Kidney tubule cell (primary cell): ENCODE results near the gene RAB12.
"Not testable (repeated sequence)": the region's sequence is repeated elsewhere in the genome, so short reads cannot be mapped to it uniquely, and the experiment has no call there.

Experiments used
- DNase-seq: peaks from one replicate; pipeline ENCODE4 v3.0.0-alpha.2; 2018; ENCODE audit warnings: low spot score

RAB12 gene

DNA sequence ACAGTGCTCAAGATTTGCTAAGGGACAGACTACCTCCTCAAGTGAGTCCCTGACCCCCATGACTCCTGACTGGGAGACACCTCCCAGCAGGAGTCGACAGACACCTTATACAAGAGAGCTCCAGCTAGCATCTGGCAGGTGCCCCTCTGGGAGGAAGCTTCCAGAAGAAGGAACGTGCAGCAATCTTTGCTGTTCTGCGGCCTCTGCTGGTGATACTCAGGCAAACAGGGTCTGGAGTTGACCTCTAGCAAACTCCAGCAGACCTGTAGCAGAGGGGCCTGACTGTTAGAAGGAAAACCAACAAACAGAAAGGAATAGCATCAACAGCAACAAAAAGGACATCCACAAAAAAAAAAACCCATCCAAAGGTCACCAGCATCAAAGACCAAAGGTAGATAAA, 38.1 kb downstream of the RAB12 start:
- DNase-seq: not testable (repeated sequence)

DNA sequence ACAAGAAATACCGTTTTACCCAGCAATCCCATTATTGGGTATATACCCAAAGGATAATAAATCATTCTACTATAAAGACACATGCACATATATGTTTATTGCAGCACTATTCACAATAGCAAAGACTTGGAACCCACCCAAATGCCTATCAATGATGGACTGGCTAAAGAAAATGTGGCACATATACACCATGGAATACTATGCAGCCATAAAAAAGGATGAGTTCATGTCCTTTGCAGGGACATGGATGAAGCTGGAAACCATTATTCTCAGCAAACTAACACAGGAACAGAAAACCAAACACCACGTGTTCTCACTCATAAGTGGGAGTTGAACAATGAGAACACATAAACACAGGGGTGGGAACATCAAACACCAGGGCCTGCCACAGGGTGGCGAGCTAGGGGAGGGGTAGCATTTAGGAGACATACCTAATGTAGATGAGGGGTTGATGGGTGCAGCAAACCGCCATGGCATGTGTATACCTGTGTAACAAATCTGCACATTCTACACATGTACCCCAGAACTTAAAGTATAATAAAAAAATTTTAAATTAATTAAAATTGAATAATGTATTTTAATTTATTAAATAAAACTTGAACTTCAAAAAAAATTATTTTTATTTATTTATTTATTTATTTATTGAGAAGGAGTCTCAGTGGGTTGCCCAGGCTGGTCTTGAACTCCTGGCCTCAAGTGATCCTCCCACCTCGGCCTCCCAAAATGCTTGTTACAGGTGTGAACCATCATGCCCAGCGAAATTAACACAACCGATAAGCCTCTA, 42.4 kb downstream of the RAB12 start:
- not testable (repeated sequence) for DNase-seq

DNA sequence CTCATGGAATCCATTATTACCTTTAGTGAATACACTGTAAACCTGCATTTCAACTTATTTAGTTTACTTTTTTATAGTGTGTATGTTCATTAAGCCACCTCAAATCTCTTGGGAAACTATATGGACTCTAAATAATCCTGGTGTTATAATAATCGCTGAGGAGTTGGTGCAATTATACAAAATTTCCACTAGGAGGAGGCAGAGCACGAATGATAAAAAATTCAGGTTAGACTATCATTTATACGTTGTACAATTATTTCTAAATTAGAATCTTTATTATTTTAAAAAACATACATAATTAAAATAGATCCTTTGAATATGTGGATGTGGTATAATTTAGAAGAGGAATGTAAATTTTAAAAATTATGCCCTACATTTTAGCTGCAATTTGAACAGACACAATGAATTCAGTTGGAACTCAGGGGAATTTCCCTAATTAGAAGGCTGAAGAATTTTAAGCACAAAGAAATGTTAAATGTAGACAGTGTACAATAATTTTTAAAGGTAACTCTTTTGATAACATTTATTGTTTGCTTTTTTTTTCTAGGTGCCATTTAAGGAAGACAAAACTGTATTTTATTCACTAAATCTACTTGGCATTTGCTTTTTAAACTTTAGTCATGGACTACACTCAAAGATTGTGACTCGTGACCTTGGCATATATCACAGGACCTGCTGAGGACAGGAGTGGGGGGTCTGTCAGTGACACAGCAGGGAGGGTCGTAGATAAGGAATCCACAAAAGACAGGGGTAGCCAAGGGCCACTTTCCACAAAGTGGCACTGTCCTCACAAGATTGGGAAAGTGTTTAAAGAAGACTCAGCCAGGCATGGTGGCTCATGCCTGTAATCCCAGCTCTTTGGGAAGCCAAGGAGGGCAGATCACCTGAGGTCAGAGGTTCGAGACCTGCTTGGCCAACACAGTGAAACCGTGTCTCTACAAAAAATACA, 45.5 kb downstream of the RAB12 start:
- peak; percentile 44 for DNase-seq

DNA sequence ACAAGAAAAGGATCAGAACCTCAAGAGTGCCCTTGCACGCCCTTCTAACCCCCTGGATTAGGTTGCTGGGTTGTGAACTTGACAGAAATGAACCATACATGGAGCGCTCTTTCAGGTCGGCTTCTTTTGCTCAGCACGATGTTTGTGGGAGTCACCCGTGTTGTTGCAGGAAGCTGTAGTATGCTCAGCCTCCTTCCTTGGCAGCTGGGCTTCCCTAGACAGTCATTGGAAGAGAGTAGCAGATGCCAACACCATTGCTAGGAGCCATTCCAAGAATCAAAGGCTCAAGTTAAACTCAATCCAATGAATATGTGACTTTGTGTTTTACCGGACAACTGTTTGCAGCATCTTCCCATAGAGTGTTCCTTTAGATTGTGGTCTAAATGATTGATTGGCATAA, 47.0 kb downstream of the RAB12 start:
- no peak for DNase-seq

DNA sequence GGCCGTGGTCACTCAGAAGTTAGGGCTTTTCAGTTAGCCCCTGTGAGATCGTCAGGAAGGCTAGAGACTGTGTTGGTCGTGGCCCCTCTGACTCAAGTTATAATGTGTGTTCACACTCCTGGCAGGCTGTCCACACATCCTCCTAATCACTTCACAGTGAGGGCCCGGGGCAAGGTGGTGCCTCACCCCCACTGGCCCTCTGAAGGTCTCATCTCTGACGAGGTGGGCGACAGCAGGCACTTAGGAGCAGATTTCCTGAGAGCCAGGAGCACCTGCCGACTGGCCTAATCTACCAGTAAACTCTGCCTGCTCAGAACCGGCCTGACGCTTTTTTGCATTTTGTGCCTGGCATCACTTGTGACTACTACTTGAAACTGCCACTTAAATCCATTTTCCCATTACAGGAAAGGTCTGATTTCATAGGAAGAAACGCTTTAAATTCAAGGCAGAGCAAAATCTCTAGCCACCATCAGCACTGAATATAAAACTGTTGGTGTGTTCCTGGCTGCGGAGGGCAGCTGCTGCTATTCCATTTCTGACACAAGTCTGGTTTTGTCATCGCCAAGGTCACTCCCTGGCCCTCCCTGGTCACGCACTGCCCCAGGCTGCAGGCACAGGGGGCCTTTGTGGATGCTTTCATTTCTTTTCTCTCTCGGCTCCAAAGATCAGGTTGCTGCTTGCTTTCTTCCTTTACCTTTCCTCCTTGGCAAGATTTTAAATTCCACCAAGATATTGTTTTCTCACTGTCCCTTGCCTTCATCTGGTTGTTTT, 48.0 kb downstream of the RAB12 start:
- no peak for DNase-seq

DNA sequence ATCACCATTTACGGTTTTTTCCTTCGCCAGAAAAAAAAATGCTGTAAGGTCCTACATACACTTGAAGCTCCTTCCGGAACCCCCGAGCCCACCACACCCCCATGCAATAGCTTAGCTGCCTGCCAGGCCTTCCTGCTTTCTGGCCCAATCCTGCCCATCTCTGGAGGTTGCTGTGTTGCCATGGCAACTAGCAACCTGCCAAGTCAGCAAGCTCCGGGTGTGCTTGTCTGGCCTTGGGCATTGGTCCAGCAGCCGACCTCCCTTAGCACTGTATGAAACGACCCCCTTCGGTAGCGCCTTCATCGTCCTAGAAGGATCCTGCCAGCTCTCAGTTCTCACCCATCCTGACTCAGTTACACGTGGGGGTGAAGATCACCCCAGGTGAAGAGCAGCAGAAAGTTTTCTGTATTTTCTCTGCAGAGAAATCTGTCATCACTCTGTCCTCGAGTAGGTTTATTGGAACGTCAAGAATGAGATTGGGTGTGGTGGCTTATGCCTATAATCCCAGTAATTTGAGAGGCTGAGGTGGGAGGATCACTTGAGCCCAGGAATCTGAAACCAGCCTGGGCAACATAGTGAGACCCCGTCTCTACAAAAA, 48.7 kb downstream of the RAB12 start:
- peak; percentile 31 for DNase-seq

DNA sequence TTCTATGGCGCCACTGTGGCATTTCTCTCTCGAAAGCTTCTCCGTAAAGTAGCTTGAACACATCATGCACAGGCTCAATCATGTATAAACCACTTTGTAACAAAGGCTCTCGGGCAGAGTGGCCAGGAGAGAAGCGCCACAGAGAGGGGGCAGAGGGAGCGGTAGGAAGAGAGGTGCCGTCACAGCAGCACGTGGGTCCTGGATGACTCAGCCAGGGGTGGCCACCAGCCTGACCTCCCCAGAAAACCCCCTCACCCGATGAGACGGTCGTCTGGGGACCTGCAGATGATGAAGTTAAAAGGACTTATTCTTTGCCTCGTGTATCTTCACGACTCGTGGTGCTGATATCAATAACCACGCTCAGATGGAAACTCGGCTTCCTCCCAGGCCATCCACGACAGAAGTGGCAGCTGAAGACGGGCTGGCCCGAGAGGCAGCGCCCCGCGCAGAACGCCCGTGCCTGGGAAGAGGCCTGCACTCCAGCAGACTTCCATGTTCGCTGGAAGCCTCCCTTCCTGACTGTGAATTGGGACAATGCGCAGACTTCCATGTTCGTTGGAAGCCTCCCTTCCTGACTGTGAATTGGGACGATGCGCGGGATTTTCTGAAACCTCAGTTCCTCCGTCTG, 49.7 kb downstream of the RAB12 start:
- DNase-seq: no peak

DNA sequence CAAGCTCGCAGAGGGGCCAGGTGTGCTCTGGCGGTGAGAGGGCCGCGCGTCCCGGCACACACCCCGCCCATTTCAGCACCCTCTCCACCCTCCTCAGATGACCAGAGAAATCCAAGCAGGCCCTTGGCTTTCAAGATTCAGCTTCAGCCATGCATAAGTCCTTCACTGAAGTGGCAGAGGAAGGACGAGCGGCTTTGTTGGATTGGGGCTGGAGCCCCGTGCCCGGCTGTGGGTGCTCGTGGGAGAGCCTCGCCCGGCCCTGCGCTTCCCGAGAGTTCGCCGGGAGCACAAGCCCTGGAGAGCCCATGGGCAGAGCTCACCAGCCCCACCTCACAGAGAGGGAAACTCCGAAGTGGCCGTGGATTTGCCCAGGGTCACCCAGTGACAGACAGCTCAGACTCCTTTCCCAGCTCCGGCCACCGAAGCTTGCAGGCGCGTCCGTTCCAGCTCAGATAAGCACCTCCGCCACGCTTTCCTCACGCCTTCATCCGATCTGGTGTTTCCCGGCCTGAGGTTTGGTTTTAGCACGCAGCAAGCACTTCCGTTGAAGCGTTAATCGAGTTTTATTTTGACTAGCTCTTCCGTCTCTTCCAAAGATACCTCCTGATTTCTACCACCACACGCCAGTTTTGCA, 50.5 kb downstream of the RAB12 start:
- no peak for DNase-seq

DNA sequence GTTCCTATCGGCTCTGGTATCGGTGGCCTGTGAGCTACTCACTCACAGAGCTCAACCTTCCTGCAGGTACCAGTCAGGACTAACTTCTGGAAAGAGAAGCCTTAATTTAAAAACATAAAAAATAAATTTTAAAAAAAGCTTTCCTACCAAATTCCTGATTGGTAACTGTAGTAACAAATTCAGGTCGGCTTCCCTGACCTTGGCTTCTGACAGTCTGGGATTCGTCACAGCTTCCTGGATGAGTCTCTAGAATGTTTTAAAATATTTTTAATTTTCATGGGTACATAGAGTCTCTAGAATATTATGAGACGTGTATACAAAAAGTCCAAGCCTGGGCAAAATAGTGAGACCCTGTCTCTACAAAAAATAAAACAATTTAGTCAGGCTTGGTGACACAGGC, 51.1 kb downstream of the RAB12 start:
- no peak for DNase-seq

DNA sequence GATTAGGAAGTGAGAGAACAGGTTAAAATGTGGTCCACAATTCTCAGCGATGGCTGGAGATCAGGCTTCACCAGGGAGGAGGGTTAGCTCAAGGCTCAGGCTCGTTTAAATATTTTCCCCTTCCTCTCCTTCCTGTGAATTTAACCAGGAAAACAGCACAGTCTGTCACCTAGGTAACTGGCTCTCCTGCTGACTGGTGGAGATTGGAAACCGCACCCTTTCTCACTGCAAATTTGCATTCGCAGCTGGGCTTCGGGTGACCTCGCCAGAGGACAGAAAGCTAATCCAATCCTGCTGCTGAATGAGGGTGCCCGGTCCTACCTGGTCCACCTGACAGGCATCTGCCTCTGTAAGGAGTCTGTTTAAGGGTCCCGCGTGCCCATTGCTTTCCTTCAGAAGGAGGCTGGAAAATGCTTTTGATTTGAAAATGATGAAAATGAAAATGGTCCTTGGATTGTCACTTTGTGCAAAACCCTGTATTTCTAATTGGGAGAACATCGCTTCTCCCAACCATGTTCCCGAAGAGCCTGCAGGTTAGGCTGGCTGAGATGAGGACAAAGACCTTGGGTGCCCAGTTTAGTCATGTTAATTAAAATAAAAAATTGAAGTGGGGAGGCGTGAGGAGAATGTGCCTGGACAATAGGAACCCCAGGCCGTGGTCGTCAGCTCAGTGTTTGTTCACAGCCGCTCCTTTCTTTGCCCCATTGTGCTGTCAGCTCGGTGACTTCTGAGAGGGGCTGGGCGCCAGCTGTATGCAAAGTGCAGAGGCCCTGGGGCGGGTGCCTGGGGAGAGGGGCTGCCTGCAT, 52.7 kb downstream of the RAB12 start:
- peak; percentile 76 for DNase-seq

DNA sequence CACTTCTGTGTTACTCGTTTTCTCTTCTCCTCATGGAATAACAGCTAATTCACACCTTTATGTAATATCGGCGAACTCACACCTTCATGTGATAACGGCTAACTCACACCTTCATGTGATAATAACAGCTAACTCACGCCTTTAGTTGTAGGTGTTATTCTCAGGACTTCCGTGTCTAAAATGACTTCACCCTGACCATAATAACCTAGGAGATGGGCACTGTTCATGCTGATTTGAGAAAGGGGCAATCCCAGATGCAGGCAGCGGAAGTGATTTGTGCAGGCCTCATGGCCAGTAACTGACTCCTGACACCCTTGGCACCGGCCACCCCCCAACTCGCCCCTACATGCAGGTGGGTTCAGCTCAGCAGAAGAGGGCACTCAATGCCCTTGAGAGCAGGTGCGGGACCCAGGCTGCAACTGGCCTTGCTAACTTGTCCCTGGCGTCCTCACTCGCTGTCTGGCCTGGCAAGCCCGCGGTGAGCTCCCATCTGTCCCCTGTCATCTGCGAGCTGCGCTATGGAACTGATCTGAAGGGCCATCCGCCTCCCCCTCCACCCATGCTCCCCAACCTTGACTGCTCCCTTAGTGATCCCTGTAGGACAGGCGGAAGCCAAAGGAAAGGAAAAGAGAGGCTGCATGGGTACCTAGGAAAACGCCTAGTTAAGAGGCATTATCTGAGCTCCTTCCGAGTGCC, 53.5 kb downstream of the RAB12 start:
- DNase-seq: no peak

DNA sequence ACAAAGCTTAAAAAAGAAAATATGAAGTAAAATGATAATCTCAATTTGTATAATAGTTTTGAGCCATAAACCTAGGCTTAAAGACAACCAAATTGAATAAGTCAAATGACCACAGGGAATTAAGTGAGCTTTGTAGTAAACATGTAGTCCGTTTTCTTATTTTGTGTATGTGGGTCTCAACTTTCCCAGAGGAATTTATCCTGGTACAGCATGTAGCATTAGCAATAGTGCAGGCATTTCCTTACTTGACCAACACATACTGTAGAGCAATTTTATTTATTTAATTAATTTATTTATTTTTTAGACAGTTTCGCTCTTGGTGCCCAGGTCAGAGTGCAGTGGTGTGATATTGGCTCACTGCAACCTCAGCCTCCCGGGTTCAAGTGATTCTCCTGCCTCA, 58.6 kb downstream of the RAB12 start:
- DNase-seq: no peak

DNA sequence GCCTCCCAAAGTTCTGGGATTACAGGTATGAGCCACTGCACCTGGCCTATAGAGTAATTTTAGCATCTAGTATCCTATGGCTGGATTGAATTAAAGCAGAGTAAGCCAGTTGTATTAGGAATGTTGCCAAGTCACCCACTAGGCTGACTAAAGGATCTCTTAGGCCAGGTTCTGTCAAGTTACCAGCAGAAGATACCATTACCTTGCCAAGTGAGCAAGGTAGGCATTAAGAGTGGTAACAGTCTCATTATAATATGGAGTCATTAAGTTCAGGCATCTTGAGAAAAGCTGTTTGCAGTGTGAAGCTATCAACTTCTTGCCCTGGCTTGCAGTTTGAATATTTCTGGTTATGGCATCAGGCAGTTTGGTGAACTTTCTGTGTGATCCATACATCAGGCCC, 59.1 kb downstream of the RAB12 start:
- no peak for DNase-seq

DNA sequence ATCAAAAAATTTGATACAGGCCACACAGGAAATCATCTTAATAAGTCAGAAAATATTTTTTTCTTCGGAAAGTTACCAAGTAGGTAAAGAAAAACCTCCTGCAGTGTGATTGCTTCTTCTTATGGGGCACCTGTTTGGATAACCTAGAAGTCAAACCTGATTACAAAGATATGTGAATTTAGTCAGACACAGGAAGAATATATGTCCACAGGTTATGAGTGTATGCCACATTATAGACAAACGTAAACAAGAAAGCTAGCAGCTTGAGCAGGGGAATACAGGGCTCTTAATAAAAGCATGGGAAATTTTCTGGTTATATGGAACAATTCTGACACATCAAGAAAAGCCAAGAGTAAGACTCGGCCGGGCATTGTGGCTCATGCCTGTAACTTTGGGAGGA, 60.3 kb downstream of the RAB12 start:
- no peak for DNase-seq

DNA sequence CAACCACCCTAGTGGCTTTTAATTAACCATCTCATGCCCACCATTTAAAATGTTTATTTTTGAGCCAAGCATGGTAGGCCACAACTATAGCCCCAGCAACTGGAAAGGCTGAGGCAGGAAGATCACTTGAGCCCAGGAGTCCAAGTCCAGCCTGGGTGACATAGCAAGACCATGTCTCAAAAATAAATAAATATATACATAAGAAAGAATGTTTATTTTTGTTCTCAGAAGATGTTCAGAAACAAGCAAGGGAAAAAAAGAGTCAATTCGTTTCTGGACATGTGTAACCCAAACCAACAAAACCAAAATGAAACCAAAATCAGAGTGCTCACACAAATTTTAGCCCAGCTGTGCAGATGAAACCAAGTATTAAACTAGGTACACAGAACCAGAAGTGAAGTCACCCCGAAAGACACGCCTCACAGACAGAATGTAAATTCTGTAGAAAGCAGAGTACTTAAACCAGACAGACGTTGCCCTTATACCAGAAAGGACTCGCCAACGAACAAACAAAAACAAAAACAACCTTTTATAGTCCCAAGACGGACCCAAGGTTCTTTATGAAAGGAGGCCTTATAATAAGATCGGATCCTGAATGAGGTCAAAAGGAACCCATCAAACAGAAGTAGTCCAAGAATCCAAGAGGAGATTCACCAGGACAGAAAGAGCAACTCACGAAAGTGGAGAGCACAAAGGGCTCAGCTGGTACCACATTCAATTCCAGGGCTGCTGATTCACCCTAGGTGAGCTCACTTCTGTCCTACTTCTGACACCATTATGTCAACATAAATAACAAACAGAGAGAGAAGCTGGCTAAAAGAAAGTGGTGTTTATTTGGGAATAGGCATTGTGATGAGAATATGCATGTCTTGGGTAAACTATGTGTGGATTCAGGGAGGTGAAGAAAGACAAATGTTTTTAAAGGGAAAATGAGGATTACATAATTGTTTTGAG, 64.3 kb downstream of the RAB12 start:
- peak; percentile 14 for DNase-seq

DNA sequence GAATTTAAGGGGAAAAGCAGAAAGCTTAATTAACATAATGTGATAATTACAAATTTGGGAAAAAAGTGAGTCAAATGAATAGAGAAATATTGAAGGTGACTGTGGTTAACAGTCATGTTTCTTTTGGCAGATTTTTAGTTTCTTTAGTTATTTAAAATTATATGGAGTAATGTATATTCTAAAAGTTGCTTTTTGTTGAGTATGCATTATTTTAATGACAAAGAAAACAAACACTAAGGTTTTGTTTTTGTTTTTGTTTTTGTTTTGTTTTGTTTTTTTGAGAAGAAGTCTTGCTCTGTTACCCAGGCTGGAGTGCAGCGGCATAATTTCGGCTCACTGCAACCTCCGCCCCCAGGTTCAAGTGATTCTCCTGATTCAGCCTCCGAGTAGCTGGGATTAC, 65.8 kb downstream of the RAB12 start:
- no peak for DNase-seq

DNA sequence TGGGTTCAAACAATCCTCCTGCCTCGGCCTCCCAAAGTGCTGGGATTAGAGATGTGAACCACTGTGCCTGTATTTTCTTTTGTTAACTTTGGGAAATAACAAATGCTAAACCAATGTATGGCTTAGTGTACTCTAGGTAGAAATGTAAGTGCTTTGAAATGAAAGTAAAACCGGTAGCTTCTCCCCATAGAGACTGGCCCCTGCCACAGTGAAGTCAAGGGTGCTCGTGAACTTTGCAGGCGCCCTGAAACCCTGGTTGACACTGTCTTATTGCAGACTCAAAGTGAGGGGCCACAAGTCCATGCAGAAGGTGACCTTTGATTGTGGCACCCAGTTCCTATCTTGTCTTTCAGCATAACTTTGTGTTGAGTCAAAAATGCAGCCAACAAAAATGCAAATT, 72.0 kb downstream of the RAB12 start:
- DNase-seq: no peak

DNA sequence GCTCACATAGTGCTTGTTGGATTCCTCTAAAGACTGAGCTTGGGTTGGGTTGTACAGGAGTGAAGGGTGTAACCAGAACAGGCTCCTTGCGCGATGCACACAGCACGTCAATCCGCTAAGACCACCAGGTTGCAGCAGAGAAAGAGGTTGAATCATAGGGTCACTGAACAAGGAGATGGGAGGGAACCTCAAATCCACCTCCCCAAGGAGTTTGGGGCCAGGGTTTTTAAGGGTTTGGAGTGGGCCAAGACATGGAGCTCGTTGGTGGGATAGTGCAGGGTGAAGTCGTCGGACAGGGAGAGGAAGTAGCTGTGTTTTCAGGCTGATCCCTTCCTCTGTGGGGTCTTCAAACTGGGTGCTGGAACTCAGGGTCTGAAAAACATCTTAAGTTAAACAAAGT, 75.3 kb downstream of the RAB12 start:
- no peak for DNase-seq
